Body of pancreas (tissue), 4 donors: ENCODE results near the gene KIAA1328.

Experiments
- POLR2A ChIP-seq, 3 donors: fragments of 450-650 bp; IDR thresholded peaks; one replicate each; pipeline ENCODE4 v1.6.1; 2016; ENCODE audit warnings: antibody characterized with exemption in 3 of 3, mild to moderate bottlenecking in 2 of 3
- TF ChIP-seq, protein P1 (sequence below), 7 experiments: fragments of 450-650 bp in 4 of 7; fragments of 200-600 bp in 3 of 7; sonication (generic) in 3 of 7; IDR thresholded peaks; one replicate each; pipeline ENCODE4 v1.5.1; 2016 to 2019; ENCODE audit warnings: antibody characterized with exemption in 7 of 7

DNA sequence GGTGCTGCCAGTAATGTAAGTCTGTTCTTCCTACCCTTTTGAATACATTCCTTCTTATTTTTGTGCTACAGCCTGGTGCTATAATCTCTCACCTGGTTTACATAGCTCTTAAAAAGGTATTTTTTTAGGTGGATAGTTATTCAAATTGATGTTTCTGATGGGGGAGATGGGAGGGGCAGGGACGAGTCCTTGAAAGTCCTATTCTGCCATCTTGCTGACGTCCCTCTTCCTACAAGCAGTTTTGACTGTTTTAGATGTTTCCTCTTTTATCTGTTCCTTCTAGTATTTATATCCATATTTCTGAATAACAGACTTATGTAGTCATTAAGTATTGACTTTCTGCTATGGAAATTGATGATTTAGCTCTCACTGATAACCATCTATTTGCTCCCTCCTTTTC is 256.4 kb downstream of the KIAA1328 start:
- TF ChIP-seq, protein P1, sequence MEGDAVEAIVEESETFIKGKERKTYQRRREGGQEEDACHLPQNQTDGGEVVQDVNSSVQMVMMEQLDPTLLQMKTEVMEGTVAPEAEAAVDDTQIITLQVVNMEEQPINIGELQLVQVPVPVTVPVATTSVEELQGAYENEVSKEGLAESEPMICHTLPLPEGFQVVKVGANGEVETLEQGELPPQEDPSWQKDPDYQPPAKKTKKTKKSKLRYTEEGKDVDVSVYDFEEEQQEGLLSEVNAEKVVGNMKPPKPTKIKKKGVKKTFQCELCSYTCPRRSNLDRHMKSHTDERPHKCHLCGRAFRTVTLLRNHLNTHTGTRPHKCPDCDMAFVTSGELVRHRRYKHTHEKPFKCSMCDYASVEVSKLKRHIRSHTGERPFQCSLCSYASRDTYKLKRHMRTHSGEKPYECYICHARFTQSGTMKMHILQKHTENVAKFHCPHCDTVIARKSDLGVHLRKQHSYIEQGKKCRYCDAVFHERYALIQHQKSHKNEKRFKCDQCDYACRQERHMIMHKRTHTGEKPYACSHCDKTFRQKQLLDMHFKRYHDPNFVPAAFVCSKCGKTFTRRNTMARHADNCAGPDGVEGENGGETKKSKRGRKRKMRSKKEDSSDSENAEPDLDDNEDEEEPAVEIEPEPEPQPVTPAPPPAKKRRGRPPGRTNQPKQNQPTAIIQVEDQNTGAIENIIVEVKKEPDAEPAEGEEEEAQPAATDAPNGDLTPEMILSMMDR (IDR thresholded peaks at IDR 0.05) = no peak
- TF ChIP-seq POLR2A (IDR thresholded peaks at IDR 0.05) = no peak
